Smooth muscle cell (in vitro differentiated cells): ENCODE measurements around the gene TENM3. TPM values are rescaled to one million over a fixed set of nuclear protein-coding genes. Genes with fewer than 3 reads are reported as not detected.

Source experiments
- DNase-seq: peaks from one replicate; lab custom pipeline; 2025; ENCODE audit not compliant: unreplicated experiment; lab: John Stamatoyannopoulos, UW
- H2AFZ ChIP-seq: fragments of 200-600 bp; sonication (generic); 2 replicates; pipeline ENCODE4 v1.6.0; 2016; ENCODE audit warnings: antibody characterized with exemption, low read depth, mild to moderate bottlenecking
- H3F3A ChIP-seq: fragments of 200-600 bp; sonication (generic); 2 replicates; pipeline ENCODE4 v1.6.0; 2017; ENCODE audit warnings: antibody characterized with exemption, low read depth
- H3K27ac ChIP-seq: fragments of 200-600 bp; sonication (generic); 2 replicates; pipeline ENCODE4 v1.5.1; 2016; ENCODE audit warnings: low read depth, mild to moderate bottlenecking
- H3K27me3 ChIP-seq: fragments of 200-600 bp; sonication (generic); 2 replicates; pipeline ENCODE4 v1.6.1; 2016; ENCODE audit warnings: low read depth, mild to moderate bottlenecking
- H3K36me3 ChIP-seq: fragments of 200-600 bp; sonication (generic); 2 replicates; pipeline ENCODE4 v1.5.1; 2016; ENCODE audit warnings: low read depth
- H3K4me1 ChIP-seq: fragments of 200-600 bp; sonication (generic); 2 replicates; pipeline ENCODE4 v1.5.1; 2016; ENCODE audit warnings: low read depth
- H3K4me2 ChIP-seq: fragments of 200-600 bp; sonication (generic); 2 replicates; pipeline ENCODE4 v1.6.0; 2016; ENCODE audit warnings: mild to moderate bottlenecking
- H3K4me3 ChIP-seq: fragments of 200-600 bp; sonication (generic); 2 replicates; pipeline ENCODE4 v1.5.1; 2016; ENCODE audit warnings: mild to moderate bottlenecking
- H3K79me2 ChIP-seq: fragments of 200-600 bp; sonication (generic); 2 replicates; pipeline ENCODE4 v1.6.0; 2016; ENCODE audit warnings: low read depth, mild to moderate bottlenecking
- H3K9ac ChIP-seq: fragments of 200-600 bp; sonication (generic); 2 replicates; pipeline ENCODE4 v1.6.0; 2016; ENCODE audit warnings: low read depth
- H3K9me3 ChIP-seq: fragments of 200-600 bp; sonication (generic); replicated peaks from 2 replicates; pipeline ENCODE4 v1.5.1; 2016; ENCODE audit warnings: low read depth
- H4K20me1 ChIP-seq: fragments of 200-600 bp; sonication (generic); 2 replicates; pipeline ENCODE4 v1.6.0; 2016; ENCODE audit warnings: low read depth
- CTCF ChIP-seq: fragments of 200-600 bp; sonication (generic); IDR thresholded peaks from 2 replicates; pipeline ENCODE4 v1.5.1; 2017; ENCODE audit warnings: borderline replicate concordance, mild to moderate bottlenecking, antibody characterized with exemption; ENCODE audit not compliant: insufficient read depth, poor library complexity, severe bottlenecking
- WGBS: methylation state at CpG from one replicate; pipeline ENCODE4 v1.1.7; 2016; ENCODE audit warnings: low lambda C conversion rate; 5-methylcytosine and 5-hydroxymethylcytosine counted together
- polyA plus RNA-seq: library from polyadenylated mRNA; unstranded; fragments of >200 nt; fragmentation: Nextera tagmentation; extraction: Ambion mirVana; gene quantifications from 2 replicates; pipeline ENCODE4 v1.2.1, GENCODE V29; 2016
- total RNA-seq: library from RNA; depleted of rRNA; stranded (reverse); fragments of >200 nt; gene quantifications from 2 replicates; pipeline ENCODE4 v1.2.3, GENCODE V29; 2014

TENM3 gene
- total and polyA plus RNA-seq, 2 experiments from 2014 or later, result 46.9 to 295 TPM

GRCh38 chr4:182795446-182796238 lies 552.4 kb downstream of the TENM3 start:
- H4K20me1 ChIP-seq, result peaks cover 8% of the 10 kb centered on the region
- H3K4me1 ChIP-seq, result no peaks in the 10 kb centered on the region
- no peak overlapping the region for H3K4me3 ChIP-seq
- no peak overlapping the region for H2AFZ ChIP-seq
- TF ChIP-seq CTCF, result no peak
- H3K36me3 ChIP-seq, result peaks cover 31% of the 10 kb centered on the region
- no peak overlapping the region for H3K9ac ChIP-seq
- 94% methylated on average over 6 of the region's 6 CpGs for WGBS
- H3K27ac ChIP-seq, result no peak overlapping the region
- no peaks in the 10 kb centered on the region for H3F3A ChIP-seq
- no peaks in the 10 kb centered on the region for H3K79me2 ChIP-seq
- H3K27me3 ChIP-seq, result no peaks in the 10 kb centered on the region
- DNase-seq, result no peak
- no peak overlapping the region for H3K4me2 ChIP-seq
- no peaks in the 10 kb centered on the region for H3K9me3 ChIP-seq

GRCh38 chr4:182799515-182800215 lies 556.5 kb downstream of the TENM3 start:
- TF ChIP-seq CTCF, result no peak
- WGBS, result 98% methylated on average over 80 of the region's 85 CpGs

GRCh38 chr4:182800216-182800515 lies 557.0 kb downstream of the TENM3 start:
- no peaks in the 10 kb centered on the region for H3F3A ChIP-seq
- no peaks in the 10 kb centered on the region for H3K4me1 ChIP-seq
- no peak overlapping the region for H3K27ac ChIP-seq
- no peak overlapping the region for H3K4me3 ChIP-seq
- no peak for TF ChIP-seq CTCF
- H3K4me2 ChIP-seq, result no peak overlapping the region
- DNase-seq, result no peak
- H3K79me2 ChIP-seq, result no peaks in the 10 kb centered on the region
- H4K20me1 ChIP-seq, result no peaks in the 10 kb centered on the region
- H3K27me3 ChIP-seq, result no peaks in the 10 kb centered on the region
- no peaks in the 10 kb centered on the region for H3K9me3 ChIP-seq
- H2AFZ ChIP-seq, result no peak overlapping the region
- WGBS, result 98% methylated on average over 29 of the region's 29 CpGs
- H3K9ac ChIP-seq, result no peak overlapping the region
- peaks cover 17% of the 10 kb centered on the region for H3K36me3 ChIP-seq

More at GRCh38 chr4:182799515-182800215, 556.5 kb downstream of the TENM3 start:
- H3K36me3 ChIP-seq, result peaks cover 17% of the 10 kb centered on the region
- H3K27me3 ChIP-seq, result no peaks in the 10 kb centered on the region
- no peak overlapping the region for H3K27ac ChIP-seq
- no peak overlapping the region for H3K9ac ChIP-seq
- no peaks in the 10 kb centered on the region for H3K4me1 ChIP-seq
- H3K4me3 ChIP-seq, result no peak overlapping the region
- no peaks in the 10 kb centered on the region for H4K20me1 ChIP-seq
- H3K9me3 ChIP-seq, result no peaks in the 10 kb centered on the region
- DNase-seq, result no peak
- H3F3A ChIP-seq, result no peaks in the 10 kb centered on the region
- no peak overlapping the region for H3K4me2 ChIP-seq
- H2AFZ ChIP-seq, result no peak overlapping the region
- no peaks in the 10 kb centered on the region for H3K79me2 ChIP-seq

GRCh38 chr4:182801636-182802035 lies 558.4 kb downstream of the TENM3 start:
- Histone ChIP-seq H3K27me3 (no peaks in the 10 kb centered on the region), H2AFZ (no peak overlapping the region), H3K9me3 (no peaks in the 10 kb centered on the region), H3F3A (no peaks in the 10 kb centered on the region), H3K27ac (no peak overlapping the region), H3K9ac (no peak overlapping the region), H3K36me3 (peaks cover 14% of the 10 kb centered on the region), H3K4me3 (no peak overlapping the region), H3K4me1 (no peaks in the 10 kb centered on the region), H3K4me2 (no peak overlapping the region), H3K79me2 (no peaks in the 10 kb centered on the region), H4K20me1 (no peaks in the 10 kb centered on the region)
- 94% methylated on average over 15 of the region's 15 CpGs for WGBS
- DNase-seq, result no peak
- no peak for TF ChIP-seq CTCF
